Thoracic aorta (tissue), 2 donors: ENCODE results near the gene SPNS3. TPM values are rescaled to one million over a fixed set of nuclear protein-coding genes. Genes with fewer than 3 reads are reported as not detected.

ENCODE experiments used
- ATAC-seq: fragments of 150-250 bp; one replicate; pipeline ENCODE4 v1.8.0; 2017; ENCODE audit warnings: low read depth; ENCODE audit not compliant: insufficient number of reproducible peaks, low FRiP score
- DNase-seq: peaks from one replicate; pipeline ENCODE4 v3.0.0-alpha.2; 2020; ENCODE audit warnings: low spot score
- H3K27ac ChIP-seq, 2 donors: fragments of 200-600 bp; sonication (generic); 1 replicate in 1 of 2; 2 replicates in 1 of 2; pipeline ENCODE4 v1.5.1; 2016; ENCODE audit warnings: mild to moderate bottlenecking in 2 of 2, moderate library complexity in 2 of 2
- H3K27me3 ChIP-seq: fragments of 200-600 bp; sonication (generic); replicated peaks from 2 replicates; pipeline ENCODE4 v1.6.0; 2016; ENCODE audit warnings: mild to moderate bottlenecking; ENCODE audit not compliant: insufficient read depth
- H3K36me3 ChIP-seq: fragments of 200-600 bp; sonication (generic); one replicate; pipeline ENCODE4 v1.5.1; 2016
- H3K4me1 ChIP-seq, 2 donors: fragments of 200-600 bp; sonication (generic); 1 replicate in 1 of 2; 2 replicates in 1 of 2; pipeline versions ENCODE4 v1.5.1 to v1.6.0; 2016; ENCODE audit warnings: low read depth in 2 of 2, mild to moderate bottlenecking in 1 of 2; ENCODE audit not compliant: control insufficient read depth in 1 of 2
- H3K4me3 ChIP-seq: fragments of 200-600 bp; sonication (generic); 2 replicates; pipeline ENCODE4 v1.5.1; 2016; ENCODE audit warnings: mild to moderate bottlenecking
- H3K9me3 ChIP-seq: fragments of 200-600 bp; sonication (generic); 2 replicates; pipeline ENCODE4 v1.5.1; 2016
- total RNA-seq, 2 donors: library from RNA; depleted of rRNA; stranded (reverse); fragments of >200 nt; gene quantifications; one replicate each; pipeline versions ENCODE4 v1.1.0 to v1.2.3, GENCODE V29; 2016
- TF ChIP-seq, protein P1 (sequence below): fragments of 200-600 bp; sonication (generic); IDR thresholded peaks from one replicate; pipeline ENCODE4 v1.5.1; 2019; ENCODE audit warnings: antibody characterized with exemption

SPNS3 gene
- total RNA-seq, 2 donors from 2014 or later: 1.9 TPM; not detected in 1

DNA sequence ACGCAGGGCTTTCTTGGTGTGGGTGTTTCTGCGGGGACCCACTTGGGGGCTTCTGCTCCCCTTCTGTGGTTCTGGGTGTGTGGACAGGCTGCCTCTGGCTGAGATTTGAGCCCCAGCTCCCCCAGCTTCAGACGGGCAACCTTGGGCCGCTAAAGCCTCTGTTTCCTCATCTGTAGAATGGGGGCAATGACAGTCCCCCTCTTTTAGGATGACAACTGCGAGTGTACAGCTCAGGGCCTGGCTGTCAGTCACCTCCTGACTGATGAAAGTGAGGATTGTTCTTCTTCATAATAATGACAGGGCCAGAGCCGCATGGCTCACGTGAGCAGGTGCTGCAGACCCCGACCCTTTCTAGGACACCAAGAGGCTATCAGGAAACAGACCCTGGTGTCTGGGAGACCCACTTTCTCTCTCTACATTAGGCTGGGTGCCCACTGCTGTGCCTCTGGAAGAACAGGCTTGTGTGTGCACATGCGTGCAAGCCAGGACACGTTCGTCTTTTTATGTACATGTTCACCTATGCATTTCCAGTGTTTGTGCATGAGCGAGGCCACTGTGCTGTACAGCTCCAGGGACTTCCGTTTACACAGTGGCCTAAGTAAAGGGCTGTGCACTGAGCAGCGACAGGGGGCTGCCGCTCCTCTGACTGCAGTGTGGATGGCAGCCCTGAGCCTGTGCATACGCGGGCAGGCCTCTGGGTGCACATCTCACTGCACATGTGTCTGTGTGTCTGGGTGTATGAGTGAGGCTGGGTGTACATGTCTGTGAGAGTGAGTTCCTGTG is 4.6 kb downstream of the SPNS3 start:
- no peak for DNase-seq
- no peaks in the 10 kb centered on the region for H3K27me3 ChIP-seq
- H3K27ac ChIP-seq: no peak overlapping the region
- no peaks in the 10 kb centered on the region for H3K36me3 ChIP-seq
- H3K9me3 ChIP-seq: no peaks in the 10 kb centered on the region
- no peak for ATAC-seq
- no peak overlapping the region for H3K4me3 ChIP-seq
- TF ChIP-seq, protein P1, sequence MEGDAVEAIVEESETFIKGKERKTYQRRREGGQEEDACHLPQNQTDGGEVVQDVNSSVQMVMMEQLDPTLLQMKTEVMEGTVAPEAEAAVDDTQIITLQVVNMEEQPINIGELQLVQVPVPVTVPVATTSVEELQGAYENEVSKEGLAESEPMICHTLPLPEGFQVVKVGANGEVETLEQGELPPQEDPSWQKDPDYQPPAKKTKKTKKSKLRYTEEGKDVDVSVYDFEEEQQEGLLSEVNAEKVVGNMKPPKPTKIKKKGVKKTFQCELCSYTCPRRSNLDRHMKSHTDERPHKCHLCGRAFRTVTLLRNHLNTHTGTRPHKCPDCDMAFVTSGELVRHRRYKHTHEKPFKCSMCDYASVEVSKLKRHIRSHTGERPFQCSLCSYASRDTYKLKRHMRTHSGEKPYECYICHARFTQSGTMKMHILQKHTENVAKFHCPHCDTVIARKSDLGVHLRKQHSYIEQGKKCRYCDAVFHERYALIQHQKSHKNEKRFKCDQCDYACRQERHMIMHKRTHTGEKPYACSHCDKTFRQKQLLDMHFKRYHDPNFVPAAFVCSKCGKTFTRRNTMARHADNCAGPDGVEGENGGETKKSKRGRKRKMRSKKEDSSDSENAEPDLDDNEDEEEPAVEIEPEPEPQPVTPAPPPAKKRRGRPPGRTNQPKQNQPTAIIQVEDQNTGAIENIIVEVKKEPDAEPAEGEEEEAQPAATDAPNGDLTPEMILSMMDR: no peak
- no peaks in the 10 kb centered on the region for H3K4me1 ChIP-seq

DNA sequence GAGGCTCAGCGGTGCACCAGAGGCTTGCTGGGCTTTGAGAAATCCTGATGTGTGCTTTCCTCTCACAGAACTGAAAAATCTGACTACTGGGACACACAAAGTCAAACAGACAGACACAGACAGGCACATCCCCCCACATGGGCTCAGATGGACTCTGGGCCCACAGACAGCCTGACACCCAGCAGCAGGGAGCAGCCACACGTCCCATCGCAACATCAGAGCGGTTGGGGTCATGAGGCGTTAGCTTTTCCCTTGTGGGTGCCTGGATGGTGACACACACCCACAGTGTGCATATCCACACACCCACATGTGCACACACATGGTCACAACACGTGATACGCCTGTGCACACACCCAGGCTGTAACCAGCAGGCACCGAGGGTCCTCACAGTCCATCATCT is 6.3 kb downstream of the SPNS3 start:
- H3K9me3 ChIP-seq: no peaks in the 10 kb centered on the region
- TF ChIP-seq, protein P1: no peak
- DNase-seq: no peak
- no peaks in the 10 kb centered on the region for H3K27me3 ChIP-seq
- no peak overlapping the region for H3K4me3 ChIP-seq
- H3K36me3 ChIP-seq: no peaks in the 10 kb centered on the region
- no peak for ATAC-seq
- H3K4me1 ChIP-seq: no peaks in the 10 kb centered on the region
- no peak overlapping the region for H3K27ac ChIP-seq

DNA sequence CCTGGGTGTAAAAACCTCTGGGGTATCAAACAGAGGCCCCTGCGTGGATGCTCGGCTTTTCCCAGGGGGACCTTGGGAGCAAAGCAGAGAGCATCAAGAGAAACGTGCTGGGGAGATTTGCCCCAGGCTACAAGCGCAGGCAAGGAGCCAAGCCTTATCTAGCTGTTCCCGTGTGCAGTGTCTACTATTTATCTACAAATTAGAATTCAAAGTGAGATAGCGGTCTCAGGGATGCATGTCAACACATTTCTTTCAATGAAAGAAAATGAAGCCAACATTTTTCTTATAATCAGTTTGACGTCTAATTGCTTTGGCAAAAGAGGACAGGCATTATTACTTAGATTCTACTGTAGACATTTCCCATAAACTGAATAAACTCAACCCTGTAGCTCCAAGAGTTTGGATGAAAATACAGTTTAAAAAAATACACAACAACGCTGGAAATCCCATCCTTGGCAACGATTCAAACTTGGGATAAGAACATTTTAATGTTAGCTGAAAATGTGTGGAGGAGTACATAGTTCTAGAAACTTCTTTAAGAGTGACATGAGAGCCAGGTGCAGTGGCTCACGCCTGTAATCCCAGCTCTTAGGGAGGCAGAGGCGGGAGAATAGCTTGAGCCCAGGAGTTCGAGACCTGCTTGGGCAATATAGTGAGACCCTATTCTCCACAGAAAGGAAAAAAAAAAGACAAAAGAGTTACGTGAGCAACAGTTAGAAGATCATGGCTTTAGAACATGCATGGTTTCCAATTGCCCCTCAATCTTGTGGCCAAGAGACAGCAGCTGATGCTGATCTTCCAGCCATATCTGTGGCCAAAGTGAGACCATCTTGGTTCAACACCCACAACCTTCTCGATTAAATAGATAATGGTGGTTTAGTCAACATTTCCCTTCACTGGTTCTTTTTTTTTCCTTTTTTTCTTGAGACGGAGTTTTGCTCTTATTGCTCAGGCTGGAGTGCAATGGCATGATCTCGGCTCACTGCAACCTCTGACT is 7.2 kb downstream of the SPNS3 start:
- no peaks in the 10 kb centered on the region for H3K4me1 ChIP-seq
- no peaks in the 10 kb centered on the region for H3K36me3 ChIP-seq
- H3K4me3 ChIP-seq: no peak overlapping the region
- no peaks in the 10 kb centered on the region for H3K27me3 ChIP-seq
- H3K27ac ChIP-seq: no peak overlapping the region
- ATAC-seq (no peak), DNase-seq (no peak)
- H3K9me3 ChIP-seq: no peaks in the 10 kb centered on the region
- TF ChIP-seq, protein P1: no peak

DNA sequence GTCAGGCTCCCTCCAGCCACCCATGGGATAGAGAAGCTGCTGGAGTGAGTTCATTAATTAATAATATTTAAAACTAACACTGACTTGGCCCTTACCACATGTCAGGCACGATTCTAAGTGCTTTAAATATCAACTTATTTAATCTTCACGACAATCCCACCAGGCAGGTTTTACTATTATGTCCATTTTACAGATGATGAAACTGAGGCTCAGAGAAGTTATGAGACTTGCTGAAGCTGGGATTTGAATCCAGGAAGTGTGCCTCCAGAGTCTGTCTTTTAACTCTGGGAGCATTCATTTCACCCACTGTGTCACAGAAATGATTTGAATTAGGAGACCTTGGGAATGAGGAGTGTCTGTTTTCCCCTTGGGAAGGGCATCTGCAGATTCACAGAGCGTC is 8.8 kb downstream of the SPNS3 start:
- Histone ChIP-seq H3K36me3 (no peaks in the 10 kb centered on the region), H3K27ac (no peak overlapping the region), H3K9me3 (no peaks in the 10 kb centered on the region), H3K4me3 (no peak overlapping the region), H3K27me3 (no peaks in the 10 kb centered on the region), H3K4me1 (no peaks in the 10 kb centered on the region)
- TF ChIP-seq, protein P1: no peak
- no peak for ATAC-seq
- no peak for DNase-seq

DNA sequence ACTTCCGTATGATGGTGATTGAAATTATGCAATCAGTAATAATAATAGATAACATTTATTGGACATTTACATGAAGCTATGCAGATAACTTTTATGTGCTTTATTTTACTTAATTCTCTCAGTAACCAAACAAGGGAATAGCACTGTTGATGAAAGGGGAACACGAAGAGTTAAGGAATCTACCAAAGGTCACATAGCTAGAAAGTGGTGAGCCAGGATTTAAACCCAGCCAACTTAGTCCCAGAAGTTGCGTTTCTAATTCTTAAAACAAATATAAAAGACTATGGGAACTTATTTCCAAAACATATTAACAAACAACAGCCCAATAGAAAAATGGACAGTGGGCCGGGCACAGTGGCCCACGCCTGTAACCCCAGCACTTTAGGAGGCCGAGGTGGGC is 9.7 kb downstream of the SPNS3 start:
- no peak for DNase-seq
- Histone ChIP-seq H3K36me3 (no peaks in the 10 kb centered on the region), H3K27me3 (no peaks in the 10 kb centered on the region), H3K27ac (no peak overlapping the region), H3K4me1 (no peaks in the 10 kb centered on the region), H3K4me3 (no peak overlapping the region), H3K9me3 (no peaks in the 10 kb centered on the region)
- ATAC-seq: no peak
- TF ChIP-seq, protein P1: no peak
